Measurements from ENCODE around the gene ADGRB3. TPM values are rescaled to one million over a fixed set of nuclear protein-coding genes. Genes with fewer than 3 reads are reported as not detected.

Gene ADGRB3
- total RNA-seq, 1 donor from 2014 or later: 1.5 TPM

DNA sequence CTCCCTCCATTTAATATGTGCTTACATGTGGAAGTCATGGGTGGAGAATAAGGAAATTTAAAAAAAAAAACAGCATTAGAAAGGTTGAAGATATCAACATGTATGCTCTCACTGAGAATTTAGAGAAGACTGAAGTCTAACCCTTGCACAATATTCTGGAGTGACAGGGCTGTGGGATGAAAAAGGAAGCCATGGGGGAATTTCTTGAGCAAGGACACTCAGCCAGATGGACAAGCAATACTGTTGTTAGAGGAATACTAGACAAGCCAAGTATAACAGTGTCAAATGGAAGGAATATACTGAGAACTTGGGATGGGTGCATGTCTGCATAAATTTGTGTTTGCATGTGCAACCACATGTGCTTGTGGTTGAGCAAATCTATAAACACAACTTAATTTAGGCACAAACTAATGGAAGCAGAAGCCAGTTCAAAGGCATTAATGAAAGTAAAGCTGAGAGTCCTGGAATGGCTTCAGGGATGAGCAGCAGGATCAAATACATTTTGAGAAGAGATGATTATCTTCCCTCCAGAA, 119.7 kb downstream of the ADGRB3 start:
- DNase-seq (ENCODE audit: low spot score): no peak
- Mint-ChIP-seq H3K27me3 (ENCODE audit: insufficient read depth, low read depth) (no peaks in the 10 kb centered on the region), H3K36me3 (no peaks in the 10 kb centered on the region), H3K9me3 (no peaks in the 10 kb centered on the region), H3K27ac (no peak overlapping the region), H3K4me3 (no peak overlapping the region), H3K4me1 (no peaks in the 10 kb centered on the region)
- Histone ChIP-seq H3K27ac (no peak overlapping the region), H3K79me2 (ENCODE audit: low read depth) (no peaks in the 10 kb centered on the region), H2AFZ (replicated peaks) (no peak overlapping the region), H3K4me2 (no peak overlapping the region), H3K4me1 (no peaks in the 10 kb centered on the region), H4K20me1 (ENCODE audit: low read depth) (no peaks in the 10 kb centered on the region), H3K4me3 (no peak overlapping the region), H3F3A (ENCODE audit: low read depth) (no peaks in the 10 kb centered on the region), H3K9me3 (ENCODE audit: low read depth) (no peaks in the 10 kb centered on the region), H3K27me3 (no peaks in the 10 kb centered on the region), H3K9ac (no peak overlapping the region), H3K36me3 (no peaks in the 10 kb centered on the region)
- TF ChIP-seq EZH2phosphoT487 (IDR thresholded peaks at IDR 0.05): no peak
- TF ChIP-seq, protein P1, sequence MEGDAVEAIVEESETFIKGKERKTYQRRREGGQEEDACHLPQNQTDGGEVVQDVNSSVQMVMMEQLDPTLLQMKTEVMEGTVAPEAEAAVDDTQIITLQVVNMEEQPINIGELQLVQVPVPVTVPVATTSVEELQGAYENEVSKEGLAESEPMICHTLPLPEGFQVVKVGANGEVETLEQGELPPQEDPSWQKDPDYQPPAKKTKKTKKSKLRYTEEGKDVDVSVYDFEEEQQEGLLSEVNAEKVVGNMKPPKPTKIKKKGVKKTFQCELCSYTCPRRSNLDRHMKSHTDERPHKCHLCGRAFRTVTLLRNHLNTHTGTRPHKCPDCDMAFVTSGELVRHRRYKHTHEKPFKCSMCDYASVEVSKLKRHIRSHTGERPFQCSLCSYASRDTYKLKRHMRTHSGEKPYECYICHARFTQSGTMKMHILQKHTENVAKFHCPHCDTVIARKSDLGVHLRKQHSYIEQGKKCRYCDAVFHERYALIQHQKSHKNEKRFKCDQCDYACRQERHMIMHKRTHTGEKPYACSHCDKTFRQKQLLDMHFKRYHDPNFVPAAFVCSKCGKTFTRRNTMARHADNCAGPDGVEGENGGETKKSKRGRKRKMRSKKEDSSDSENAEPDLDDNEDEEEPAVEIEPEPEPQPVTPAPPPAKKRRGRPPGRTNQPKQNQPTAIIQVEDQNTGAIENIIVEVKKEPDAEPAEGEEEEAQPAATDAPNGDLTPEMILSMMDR (IDR thresholded peaks at IDR 0.05): no peak
- TF ChIP-seq EZH2 (IDR thresholded peaks at IDR 0.05): no peak

DNA sequence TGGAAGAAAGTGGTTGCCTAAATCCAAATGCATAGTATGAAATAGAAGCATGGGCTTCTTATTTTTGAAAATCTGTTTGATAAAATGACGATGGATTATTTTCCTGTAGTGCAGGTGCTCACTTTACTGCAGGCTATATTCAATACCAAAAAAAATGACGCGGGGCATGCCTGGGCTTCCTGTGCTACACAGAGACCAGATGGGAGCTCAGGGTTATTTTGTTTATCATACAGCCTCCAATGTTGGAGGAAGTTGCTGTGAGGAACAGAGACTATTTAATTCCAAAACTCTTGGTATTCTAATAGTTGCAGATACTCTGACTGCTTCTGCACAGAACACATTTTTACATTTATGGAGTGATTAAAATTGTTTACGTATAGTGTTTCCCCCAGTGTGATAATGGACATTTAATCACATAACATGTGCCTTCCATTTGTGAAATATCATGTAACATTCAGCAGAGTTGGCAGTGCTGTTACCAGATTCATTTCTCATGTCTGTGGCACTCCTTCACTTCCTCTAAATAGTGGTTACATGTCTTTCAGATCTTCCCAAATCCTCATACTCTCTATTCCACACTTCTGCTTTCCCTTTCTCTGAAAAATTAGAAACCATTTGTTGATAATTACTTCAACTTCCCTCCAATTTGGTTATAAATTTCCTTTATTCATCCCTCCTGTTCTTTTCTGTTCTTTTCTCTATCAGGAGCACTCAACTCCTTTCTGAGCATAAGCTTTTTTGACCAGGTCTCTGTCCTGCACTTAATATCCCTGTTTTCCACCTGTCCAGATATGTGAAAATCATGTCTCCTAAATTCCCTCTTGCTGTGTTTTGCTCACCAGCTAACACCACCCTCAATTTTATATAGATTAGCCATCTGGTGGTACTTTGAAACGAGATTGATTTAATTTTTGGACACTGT, 121.6 kb downstream of the ADGRB3 start:
- Mint-ChIP-seq H3K27ac (no peak overlapping the region), H3K4me3 (no peak overlapping the region), H3K4me1 (no peaks in the 10 kb centered on the region), H3K9me3 (no peaks in the 10 kb centered on the region), H3K27me3 (ENCODE audit: insufficient read depth, low read depth) (no peaks in the 10 kb centered on the region), H3K36me3 (no peaks in the 10 kb centered on the region)
- no peaks in the 10 kb centered on the region for H3K4me1 ChIP-seq
- H3K27ac ChIP-seq: no peak overlapping the region
- no peaks in the 10 kb centered on the region for H3F3A ChIP-seq (ENCODE audit: low read depth)
- no peak for DNase-seq (ENCODE audit: low spot score)
- H3K9ac ChIP-seq: no peak overlapping the region
- no peaks in the 10 kb centered on the region for H3K9me3 ChIP-seq (ENCODE audit: low read depth)
- no peak overlapping the region for H3K4me3 ChIP-seq
- TF ChIP-seq EZH2 (IDR thresholded peaks at IDR 0.05) (no peak), EZH2phosphoT487 (IDR thresholded peaks at IDR 0.05) (no peak)
- TF ChIP-seq, protein P1 (IDR thresholded peaks at IDR 0.05): no peak
- no peak overlapping the region for H2AFZ ChIP-seq (replicated peaks)
- H3K27me3 ChIP-seq: no peaks in the 10 kb centered on the region
- H4K20me1 ChIP-seq (ENCODE audit: low read depth): no peaks in the 10 kb centered on the region
- no peaks in the 10 kb centered on the region for H3K79me2 ChIP-seq (ENCODE audit: low read depth)
- H3K36me3 ChIP-seq: no peaks in the 10 kb centered on the region
- no peak overlapping the region for H3K4me2 ChIP-seq

DNA sequence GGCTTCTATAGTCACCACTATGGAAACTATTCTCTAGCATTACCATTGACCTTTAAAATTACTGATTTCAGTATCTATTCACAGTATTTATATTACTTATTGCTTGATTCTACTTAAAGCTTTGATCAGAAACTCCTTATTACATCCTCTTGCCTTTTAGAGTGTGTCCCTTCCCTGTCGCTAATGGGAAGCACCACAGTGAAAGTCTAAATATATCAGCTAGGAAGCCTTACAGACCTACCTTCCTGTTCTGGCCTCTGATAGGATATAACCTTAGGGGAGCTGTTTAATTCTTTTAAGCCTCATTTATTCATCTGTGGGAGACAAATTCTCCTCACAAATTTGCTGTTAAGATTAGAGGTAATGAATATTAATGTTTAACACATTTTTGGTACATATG, 122.7 kb downstream of the ADGRB3 start:
- no peaks in the 10 kb centered on the region for H3K36me3 Mint-ChIP-seq
- Histone ChIP-seq H3K27me3 (no peaks in the 10 kb centered on the region), H3K79me2 (ENCODE audit: low read depth) (no peaks in the 10 kb centered on the region), H3K4me2 (no peak overlapping the region), H2AFZ (replicated peaks) (no peak overlapping the region), H3K9ac (no peak overlapping the region), H3K36me3 (no peaks in the 10 kb centered on the region), H3K9me3 (ENCODE audit: low read depth) (no peaks in the 10 kb centered on the region), H3K4me1 (no peaks in the 10 kb centered on the region), H3K4me3 (no peak overlapping the region), H3K27ac (no peak overlapping the region), H3F3A (ENCODE audit: low read depth) (no peaks in the 10 kb centered on the region), H4K20me1 (ENCODE audit: low read depth) (no peaks in the 10 kb centered on the region)
- H3K27ac Mint-ChIP-seq: no peak overlapping the region
- H3K4me1 Mint-ChIP-seq: no peaks in the 10 kb centered on the region
- H3K27me3 Mint-ChIP-seq (ENCODE audit: insufficient read depth, low read depth): no peaks in the 10 kb centered on the region
- no peaks in the 10 kb centered on the region for H3K9me3 Mint-ChIP-seq
- no peak overlapping the region for H3K4me3 Mint-ChIP-seq
- no peak for DNase-seq (ENCODE audit: low spot score)
- TF ChIP-seq EZH2 (IDR thresholded peaks at IDR 0.05): no peak
- TF ChIP-seq, protein P1 (IDR thresholded peaks at IDR 0.05): no peak

Data from neural progenitor cell (in vitro differentiated cells).